Measurements from ENCODE around the gene MPHOSPH6. TPM values are rescaled to one million over a fixed set of nuclear protein-coding genes. Genes with fewer than 3 reads are reported as not detected.
"Not testable (repeated sequence)": the region's sequence is repeated elsewhere in the genome, so short reads cannot be mapped to it uniquely, and the experiment has no call there.

Gene MPHOSPH6, protein sequence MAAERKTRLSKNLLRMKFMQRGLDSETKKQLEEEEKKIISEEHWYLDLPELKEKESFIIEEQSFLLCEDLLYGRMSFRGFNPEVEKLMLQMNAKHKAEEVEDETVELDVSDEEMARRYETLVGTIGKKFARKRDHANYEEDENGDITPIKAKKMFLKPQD
- total RNA-seq: 24.3 TPM
- long read RNA-seq, transcript MPHOSPH6-201 (5 exons, 1,103 nt): major isoform, 23 of 36 reads
- long read RNA-seq, partial matches to known transcripts: 4 of 36 reads
- long read RNA-seq, other reads (novel, unspliced or antisense): 5 of 36 reads

DNA sequence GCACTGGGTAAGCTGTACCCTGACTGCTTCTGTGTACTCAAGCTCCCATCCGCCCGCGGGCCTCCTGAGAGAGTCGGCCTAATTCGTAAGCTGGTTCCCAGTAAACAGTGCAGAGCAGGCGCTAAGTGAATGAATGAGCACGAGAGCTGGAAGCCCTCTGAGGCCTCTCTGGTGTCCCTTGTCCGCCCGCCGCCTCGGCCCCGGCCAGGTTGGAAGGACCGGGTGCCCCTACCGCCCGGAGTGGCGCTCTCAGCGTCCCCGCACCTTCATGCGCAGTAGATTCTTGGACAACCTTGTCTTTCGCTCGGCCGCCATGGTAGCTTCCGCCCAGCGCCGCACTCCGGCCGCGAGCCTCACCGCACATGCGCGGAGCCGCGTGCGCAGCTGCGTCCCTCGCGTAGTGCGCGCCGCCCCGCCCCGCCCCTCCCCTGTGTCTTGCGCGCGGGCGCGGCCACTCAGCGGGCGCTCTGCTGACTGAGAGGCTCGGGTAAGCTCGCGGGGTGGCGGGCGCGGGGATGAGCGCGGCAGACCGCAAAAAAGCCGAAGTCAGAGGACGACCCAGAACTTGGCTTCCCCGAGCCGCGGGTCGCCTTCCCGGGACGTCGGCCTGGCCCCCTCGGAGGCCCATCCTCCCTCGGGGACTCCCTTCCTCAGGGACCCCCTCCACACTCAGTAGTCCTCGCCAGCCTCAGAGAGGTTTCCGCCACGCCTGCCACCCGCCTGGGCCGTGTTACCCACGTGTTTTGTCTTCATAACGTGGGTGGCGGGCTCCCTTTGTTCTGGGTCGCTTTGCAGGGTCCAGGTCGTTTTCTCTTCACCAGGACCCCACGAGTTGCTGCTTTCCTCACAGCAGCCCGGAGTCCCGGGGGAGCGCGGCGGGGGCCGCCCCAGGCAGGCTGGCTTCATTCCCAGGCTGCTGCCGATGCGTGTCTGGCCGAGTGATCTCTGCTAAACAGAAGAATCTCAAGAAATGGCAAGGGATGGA, at the start of gene MPHOSPH6:
Gene MPHOSPH6 (minus strand): TSS at position 364 of the 985 bp plus-strand sequence. CDS start 49 bp downstream, at position 315.
- intact Hi-C loops (cut with DNase I): no loop called here
- DNase-seq (peak; percentile 95), ATAC-seq (peak; percentile 100)
- Histone ChIP-seq H3K4me1 (peaks cover 13% of the 10 kb centered on the region), H3K27ac (peak within 1 kb of the TSS; percentile 84), H3K36me3 (no peaks in the 10 kb centered on the region), H3K27me3 (ENCODE audit: low read depth) (no peaks in the 10 kb centered on the region), H3K9me3 (no peaks in the 10 kb centered on the region), H3K4me3 (peak within 1 kb of the TSS; percentile 71)
- TF ChIP-seq, protein P1, sequence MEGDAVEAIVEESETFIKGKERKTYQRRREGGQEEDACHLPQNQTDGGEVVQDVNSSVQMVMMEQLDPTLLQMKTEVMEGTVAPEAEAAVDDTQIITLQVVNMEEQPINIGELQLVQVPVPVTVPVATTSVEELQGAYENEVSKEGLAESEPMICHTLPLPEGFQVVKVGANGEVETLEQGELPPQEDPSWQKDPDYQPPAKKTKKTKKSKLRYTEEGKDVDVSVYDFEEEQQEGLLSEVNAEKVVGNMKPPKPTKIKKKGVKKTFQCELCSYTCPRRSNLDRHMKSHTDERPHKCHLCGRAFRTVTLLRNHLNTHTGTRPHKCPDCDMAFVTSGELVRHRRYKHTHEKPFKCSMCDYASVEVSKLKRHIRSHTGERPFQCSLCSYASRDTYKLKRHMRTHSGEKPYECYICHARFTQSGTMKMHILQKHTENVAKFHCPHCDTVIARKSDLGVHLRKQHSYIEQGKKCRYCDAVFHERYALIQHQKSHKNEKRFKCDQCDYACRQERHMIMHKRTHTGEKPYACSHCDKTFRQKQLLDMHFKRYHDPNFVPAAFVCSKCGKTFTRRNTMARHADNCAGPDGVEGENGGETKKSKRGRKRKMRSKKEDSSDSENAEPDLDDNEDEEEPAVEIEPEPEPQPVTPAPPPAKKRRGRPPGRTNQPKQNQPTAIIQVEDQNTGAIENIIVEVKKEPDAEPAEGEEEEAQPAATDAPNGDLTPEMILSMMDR (IDR thresholded peaks at IDR 0.05): no peak

DNA sequence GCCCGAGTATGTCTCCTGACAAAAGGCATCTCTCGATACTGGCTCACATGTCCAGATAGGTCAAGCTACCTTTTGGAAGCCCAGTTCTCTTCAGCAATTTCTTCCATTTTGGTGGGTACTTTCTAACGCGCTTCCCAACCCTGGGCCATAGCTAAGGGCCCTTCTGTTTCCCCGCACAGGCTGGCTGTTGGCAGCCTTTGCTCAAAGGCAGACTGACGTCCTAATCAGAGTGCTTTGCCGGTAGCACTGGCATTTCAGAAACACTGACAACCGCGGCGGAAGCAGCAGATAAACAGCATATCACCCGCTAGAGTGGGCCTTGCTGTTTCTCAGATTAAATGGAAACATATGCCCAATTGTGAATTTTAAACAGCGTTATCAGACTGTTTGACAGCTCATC, 49.3 kb upstream of the MPHOSPH6 start:
- intact Hi-C loops (cut with DNase I): no loop called here
- no peak for ATAC-seq
- no peaks in the 10 kb centered on the region for H3K4me1 ChIP-seq

DNA sequence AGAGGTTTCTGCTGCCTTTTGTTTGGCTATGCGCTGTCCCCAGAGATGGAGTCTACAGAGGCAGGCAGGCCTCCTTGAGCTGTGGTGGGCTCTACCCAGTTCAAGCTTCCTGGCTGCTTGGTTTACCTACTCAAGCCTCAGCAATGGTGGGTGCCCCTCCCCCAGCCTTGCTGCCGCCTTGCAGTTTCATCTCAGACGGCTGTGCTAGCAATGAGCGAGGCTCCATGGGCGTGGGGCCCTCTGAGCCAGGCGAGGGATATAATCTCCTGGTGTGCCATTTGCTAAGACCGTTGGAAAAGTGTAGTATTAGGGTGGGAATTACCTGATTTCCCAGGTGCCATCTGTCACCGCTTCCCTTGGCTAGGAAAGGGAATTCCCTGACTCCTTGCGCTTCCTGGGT, 39.3 kb upstream of the MPHOSPH6 start:
- H3K27ac ChIP-seq; ATAC-seq; H3K27me3 ChIP-seq (ENCODE audit: low read depth); DNase-seq; H3K9me3 ChIP-seq; H3K4me3 ChIP-seq; intact Hi-C loops (cut with DNase I); H3K4me1 ChIP-seq; H3K36me3 ChIP-seq: not testable (repeated sequence)

More for the DNA sequence above, 49.3 kb upstream of the MPHOSPH6 start:
- no peaks in the 10 kb centered on the region for H3K27me3 ChIP-seq (ENCODE audit: low read depth)
- DNase-seq: no peak
- no peaks in the 10 kb centered on the region for H3K9me3 ChIP-seq
- TF ChIP-seq, protein P1 (IDR thresholded peaks at IDR 0.05): no peak
- H3K27ac ChIP-seq: no peak overlapping the region
- no peaks in the 10 kb centered on the region for H3K36me3 ChIP-seq
- H3K4me3 ChIP-seq: no peak overlapping the region

DNA sequence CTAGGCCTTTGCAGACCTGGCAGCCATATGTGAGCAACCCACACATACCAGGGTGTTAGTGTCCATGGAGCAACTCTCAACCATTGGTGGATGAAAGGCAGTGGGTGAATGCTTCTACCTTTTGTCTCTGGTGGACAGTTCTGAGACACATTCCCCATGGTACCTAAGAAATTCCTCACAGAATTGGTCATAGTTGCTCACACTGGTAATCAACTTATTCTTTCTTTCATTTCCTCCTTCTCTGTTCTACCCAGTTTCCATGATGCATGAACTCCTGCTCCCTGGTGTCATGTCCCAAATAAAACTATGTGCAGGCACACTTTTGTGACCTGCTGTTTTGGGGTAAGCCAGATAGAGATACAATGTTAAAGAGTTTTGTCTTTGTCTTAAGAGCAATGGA, 33.2 kb upstream of the MPHOSPH6 start:
- no peak overlapping the region for H3K27ac ChIP-seq
- ATAC-seq (no peak), DNase-seq (no peak)
- H3K36me3 ChIP-seq: no peaks in the 10 kb centered on the region
- no peak overlapping the region for H3K4me3 ChIP-seq
- TF ChIP-seq, protein P1 (IDR thresholded peaks at IDR 0.05): no peak
- no peaks in the 10 kb centered on the region for H3K9me3 ChIP-seq
- no peaks in the 10 kb centered on the region for H3K27me3 ChIP-seq (ENCODE audit: low read depth)
- no peaks in the 10 kb centered on the region for H3K4me1 ChIP-seq
- intact Hi-C loops (cut with DNase I): no loop called here

DNA sequence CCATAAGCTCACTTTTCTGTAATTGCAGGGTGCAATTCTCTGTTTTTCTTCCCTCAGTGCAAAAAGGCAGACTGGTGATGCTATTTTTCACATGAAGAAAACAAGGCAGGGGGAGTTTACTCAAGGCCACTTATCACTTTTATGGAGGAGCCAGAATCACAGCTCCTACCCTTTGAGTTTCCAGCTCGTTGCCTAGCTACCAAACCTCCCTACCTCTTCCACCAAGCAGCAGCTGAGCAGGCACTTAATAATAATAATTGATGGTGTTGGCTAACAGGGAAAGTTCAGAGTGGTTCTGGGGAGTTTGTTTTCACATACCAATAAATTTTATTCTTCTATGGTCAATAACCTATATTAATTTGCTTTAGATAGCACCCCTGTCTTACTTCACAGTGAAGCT, 31.9 kb upstream of the MPHOSPH6 start:
- TF ChIP-seq, protein P1 (IDR thresholded peaks at IDR 0.05): no peak
- no peaks in the 10 kb centered on the region for H3K4me1 ChIP-seq
- no peaks in the 10 kb centered on the region for H3K9me3 ChIP-seq
- no peak overlapping the region for H3K4me3 ChIP-seq
- no peak overlapping the region for H3K27ac ChIP-seq
- no peak for ATAC-seq
- no peaks in the 10 kb centered on the region for H3K27me3 ChIP-seq (ENCODE audit: low read depth)
- intact Hi-C loops (cut with DNase I): no loop called here
- H3K36me3 ChIP-seq: no peaks in the 10 kb centered on the region
- no peak for DNase-seq
